Neural crest cell (in vitro differentiated cells): ENCODE data around the gene IKZF5. TPM values are rescaled to one million over a fixed set of nuclear protein-coding genes. Genes with fewer than 3 reads are reported as not detected.

ENCODE experiments used
- DNase-seq: peaks from one replicate; pipeline ENCODE4 v3.0.0; 2021; ENCODE audit warnings: low read depth, mixed read lengths, low spot score
- H3K27ac Mint-ChIP-seq: one replicate; pipeline ENCODE4 v1.8.0; 2021; ENCODE audit warnings: mild to moderate bottlenecking, mixed read lengths; ENCODE audit not compliant: unreplicated experiment
- H3K27me3 Mint-ChIP-seq: 2 replicates; pipeline ENCODE4 v1.8.0; 2021; ENCODE audit warnings: low read depth, mild to moderate bottlenecking, mixed read lengths
- H3K36me3 Mint-ChIP-seq: 2 replicates; pipeline ENCODE4 v1.8.0; 2021; ENCODE audit warnings: low read depth, mild to moderate bottlenecking, mixed read lengths
- H3K4me1 Mint-ChIP-seq: 2 replicates; pipeline ENCODE4 v1.8.0; 2021; ENCODE audit warnings: mixed read lengths
- H3K4me3 Mint-ChIP-seq: one replicate; pipeline ENCODE4 v1.8.0; 2021; ENCODE audit warnings: mild to moderate bottlenecking, mixed read lengths
- H3K9me3 Mint-ChIP-seq: 2 replicates; pipeline ENCODE4 v1.8.0; 2021; ENCODE audit warnings: mixed read lengths
- total RNA-seq: library from RNA; stranded (reverse); gene quantifications from 2 replicates; pipeline ENCODE4 v1.2.1, GENCODE V29; 2021
- TF ChIP-seq, protein P1 (sequence below): fragments of 200-600 bp; sonication (generic); conservative IDR thresholded peaks from 2 replicates; pipeline ENCODE4 v1.5.0; 2021; ENCODE audit warnings: antibody characterized with exemption, mild to moderate bottlenecking

IKZF5 gene
- total RNA-seq, 1 donor from 2014 or later: 12.1 TPM

DNA sequence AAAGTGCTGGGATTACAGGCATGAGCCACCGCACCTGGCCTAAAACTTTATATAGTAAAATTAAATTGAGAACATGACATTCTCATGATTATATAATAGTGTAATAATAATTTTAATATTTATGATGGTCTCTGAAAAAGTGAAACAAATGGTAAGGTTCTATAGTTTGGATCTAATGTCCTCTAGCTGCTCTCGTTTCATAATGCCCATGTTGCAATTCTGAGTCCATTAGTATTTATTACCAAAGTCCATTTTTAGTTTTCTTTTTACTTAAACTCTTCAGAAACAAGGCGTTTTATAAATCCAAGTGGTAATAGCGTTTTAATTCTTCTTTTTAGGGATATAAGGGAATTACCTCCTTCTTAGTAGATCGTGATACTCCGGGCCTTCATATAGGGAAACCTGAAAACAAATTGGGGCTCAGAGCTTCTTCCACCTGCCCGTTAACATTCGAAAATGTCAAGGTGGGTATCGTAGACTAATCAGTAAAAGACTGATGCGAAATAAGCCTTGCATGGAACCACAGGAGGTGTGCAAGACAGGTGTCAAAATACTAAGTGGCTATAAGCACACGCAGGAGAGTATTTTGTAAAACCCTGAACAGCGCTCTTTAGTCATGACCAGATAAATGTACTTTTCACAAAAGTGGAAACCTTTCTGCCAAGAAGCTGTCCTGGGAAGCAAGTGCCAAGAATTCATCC lies 34.3 kb upstream of the IKZF5 start:
- no peak for DNase-seq
- H3K27me3 Mint-ChIP-seq: no peaks in the 10 kb centered on the region
- no peaks in the 10 kb centered on the region for H3K4me1 Mint-ChIP-seq
- H3K27ac Mint-ChIP-seq: no peak overlapping the region
- H3K4me3 Mint-ChIP-seq: no peak overlapping the region
- no peaks in the 10 kb centered on the region for H3K36me3 Mint-ChIP-seq
- H3K9me3 Mint-ChIP-seq: no peaks in the 10 kb centered on the region
- TF ChIP-seq, protein P1, sequence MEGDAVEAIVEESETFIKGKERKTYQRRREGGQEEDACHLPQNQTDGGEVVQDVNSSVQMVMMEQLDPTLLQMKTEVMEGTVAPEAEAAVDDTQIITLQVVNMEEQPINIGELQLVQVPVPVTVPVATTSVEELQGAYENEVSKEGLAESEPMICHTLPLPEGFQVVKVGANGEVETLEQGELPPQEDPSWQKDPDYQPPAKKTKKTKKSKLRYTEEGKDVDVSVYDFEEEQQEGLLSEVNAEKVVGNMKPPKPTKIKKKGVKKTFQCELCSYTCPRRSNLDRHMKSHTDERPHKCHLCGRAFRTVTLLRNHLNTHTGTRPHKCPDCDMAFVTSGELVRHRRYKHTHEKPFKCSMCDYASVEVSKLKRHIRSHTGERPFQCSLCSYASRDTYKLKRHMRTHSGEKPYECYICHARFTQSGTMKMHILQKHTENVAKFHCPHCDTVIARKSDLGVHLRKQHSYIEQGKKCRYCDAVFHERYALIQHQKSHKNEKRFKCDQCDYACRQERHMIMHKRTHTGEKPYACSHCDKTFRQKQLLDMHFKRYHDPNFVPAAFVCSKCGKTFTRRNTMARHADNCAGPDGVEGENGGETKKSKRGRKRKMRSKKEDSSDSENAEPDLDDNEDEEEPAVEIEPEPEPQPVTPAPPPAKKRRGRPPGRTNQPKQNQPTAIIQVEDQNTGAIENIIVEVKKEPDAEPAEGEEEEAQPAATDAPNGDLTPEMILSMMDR: no peak

DNA sequence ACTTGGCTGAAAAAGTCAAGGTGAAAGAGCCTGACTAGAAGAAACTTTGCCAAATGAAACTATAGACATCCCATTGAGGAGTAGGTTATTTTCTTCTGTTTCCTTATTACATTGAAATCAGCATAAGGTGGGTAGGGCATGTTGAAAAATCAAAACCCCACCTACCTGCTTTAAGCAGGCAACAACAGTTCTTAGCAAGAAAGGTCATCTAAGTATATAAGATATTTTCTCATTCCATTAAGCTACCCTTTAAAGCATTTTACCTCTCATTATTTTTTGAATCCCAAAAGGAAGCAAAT lies 31.0 kb upstream of the IKZF5 start:
- H3K9me3 Mint-ChIP-seq: no peaks in the 10 kb centered on the region
- H3K4me3 Mint-ChIP-seq: no peak overlapping the region
- H3K36me3 Mint-ChIP-seq: peaks cover 3% of the 10 kb centered on the region
- H3K4me1 Mint-ChIP-seq: no peaks in the 10 kb centered on the region
- TF ChIP-seq, protein P1: no peak
- DNase-seq: no peak
- no peaks in the 10 kb centered on the region for H3K27me3 Mint-ChIP-seq
- H3K27ac Mint-ChIP-seq: no peak overlapping the region

DNA sequence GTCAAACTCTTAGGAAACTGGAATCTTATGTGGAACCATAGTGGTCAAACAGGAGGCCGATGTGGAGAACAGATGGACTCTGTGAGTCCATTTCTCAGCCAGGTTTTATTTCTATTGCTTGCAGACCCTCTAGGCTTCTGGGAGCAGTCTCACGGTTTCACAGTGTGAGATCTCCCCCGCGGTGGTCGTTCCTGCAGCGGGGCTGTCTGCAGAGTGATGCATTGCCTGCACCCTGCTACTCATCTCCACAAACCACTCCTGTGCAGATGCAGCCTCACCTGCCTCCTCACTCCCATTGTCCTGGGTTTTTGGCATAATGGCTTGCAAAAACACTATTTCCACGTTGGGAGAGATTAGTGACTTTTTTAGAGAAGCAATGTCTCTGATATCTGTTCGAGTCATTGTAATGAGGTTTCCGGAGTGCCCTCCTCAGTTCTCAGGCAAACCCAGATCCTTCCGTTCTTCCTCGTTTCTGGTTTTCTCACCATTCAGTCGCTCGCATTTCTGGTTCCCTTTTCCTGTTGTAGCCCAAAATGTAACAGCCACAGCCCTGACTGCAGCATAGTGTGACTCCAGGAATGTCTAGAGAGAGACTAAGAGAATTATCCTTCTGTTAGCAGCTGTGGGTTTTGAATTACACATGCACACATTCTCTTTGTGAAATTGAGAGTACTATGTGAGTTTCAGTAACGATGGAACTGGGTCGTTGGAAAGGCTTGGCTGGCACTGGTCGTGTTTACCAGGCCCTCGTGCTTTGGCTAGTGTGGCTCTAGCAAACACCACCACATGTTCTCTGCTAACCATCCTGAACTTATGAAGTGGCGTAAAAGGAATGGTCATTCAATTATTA lies 30.4 kb upstream of the IKZF5 start:
- Mint-ChIP-seq H3K9me3 (no peaks in the 10 kb centered on the region), H3K4me3 (no peak overlapping the region), H3K36me3 (peaks cover 3% of the 10 kb centered on the region), H3K27me3 (no peaks in the 10 kb centered on the region), H3K27ac (no peak overlapping the region), H3K4me1 (no peaks in the 10 kb centered on the region)
- DNase-seq: no peak
- TF ChIP-seq, protein P1: no peak

DNA sequence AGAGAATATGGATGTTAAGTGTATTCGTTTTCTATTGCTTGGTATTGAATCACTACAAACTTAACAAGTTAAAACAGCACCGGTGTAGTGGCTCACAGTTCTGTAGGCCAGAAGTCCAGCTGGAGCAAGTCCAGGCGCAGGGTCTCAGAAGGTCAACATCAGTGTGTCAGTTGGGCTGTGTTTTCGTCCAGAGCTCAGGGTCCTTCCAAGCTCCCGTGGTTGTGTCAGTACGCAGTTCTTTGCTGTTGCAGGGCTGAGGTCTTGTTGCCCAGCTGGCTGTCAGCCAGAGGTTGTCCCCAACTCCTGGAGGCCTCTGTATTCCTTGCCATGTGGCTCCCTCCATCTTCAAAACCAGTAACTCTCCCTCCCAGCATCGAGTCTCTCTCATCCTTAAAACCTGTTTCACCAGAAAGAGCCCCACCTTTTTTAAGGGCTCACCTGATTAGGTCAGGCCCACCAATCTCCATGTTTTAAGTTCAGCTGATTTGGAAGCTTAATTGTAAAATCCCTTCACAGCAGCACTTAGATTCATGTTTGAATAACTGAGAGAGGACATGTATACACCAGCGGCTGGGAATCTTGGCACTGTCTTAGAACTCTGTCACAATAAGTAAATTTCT lies 27.0 kb upstream of the IKZF5 start:
- Mint-ChIP-seq H3K27ac (peak overlapping the region; percentile 50), H3K27me3 (no peaks in the 10 kb centered on the region), H3K36me3 (peaks cover 3% of the 10 kb centered on the region), H3K9me3 (no peaks in the 10 kb centered on the region), H3K4me3 (no peak overlapping the region), H3K4me1 (peaks cover 5% of the 10 kb centered on the region)
- TF ChIP-seq, protein P1: no peak
- no peak for DNase-seq

DNA sequence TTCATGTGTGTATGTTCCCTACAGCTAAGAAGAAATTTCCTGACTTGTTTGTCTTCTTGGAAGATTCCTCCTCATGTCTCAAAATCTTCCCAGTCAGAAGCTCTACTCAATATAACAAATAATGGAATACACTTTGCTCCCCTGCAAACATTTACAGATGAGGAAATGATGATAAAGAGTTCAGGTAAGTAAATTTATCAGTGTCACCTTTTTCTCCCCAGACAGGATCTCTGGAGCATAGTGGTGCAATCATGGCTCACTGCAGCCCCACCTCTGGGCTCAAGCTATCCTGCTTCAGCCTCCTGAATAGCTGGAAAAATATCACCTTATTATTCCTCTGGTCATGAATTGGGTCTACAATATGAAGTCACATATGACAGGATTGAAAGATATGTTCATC lies 25.7 kb upstream of the IKZF5 start:
- TF ChIP-seq, protein P1: no peak
- no peak overlapping the region for H3K4me3 Mint-ChIP-seq
- H3K9me3 Mint-ChIP-seq: no peaks in the 10 kb centered on the region
- DNase-seq: no peak
- peaks cover 5% of the 10 kb centered on the region for H3K4me1 Mint-ChIP-seq
- H3K27me3 Mint-ChIP-seq: no peaks in the 10 kb centered on the region
- no peak overlapping the region for H3K27ac Mint-ChIP-seq
- H3K36me3 Mint-ChIP-seq: peaks cover 3% of the 10 kb centered on the region
